ENCODE data around the gene TMCO4.

Gene TMCO4

GRCh38 chr1:19775831-19776230, 23.9 kb downstream of the TMCO4 start:
- DNase-seq (ENCODE audit: low read depth in 2 of 2) = no peak

- no peak for DNase-seq (ENCODE audit: low read depth in 2 of 2)
Observed at GRCh38 chr1:19775317-19775716, 24.4 kb downstream of the TMCO4 start.

- DNase-seq (ENCODE audit: low read depth in 2 of 2) = no peak
Observed at GRCh38 chr1:19774180-19774785, 25.4 kb downstream of the TMCO4 start.

GRCh38 chr1:19773485-19773884, 26.2 kb downstream of the TMCO4 start:
- no peak for DNase-seq (ENCODE audit: low read depth in 2 of 2)

- no peak for DNase-seq (ENCODE audit: low read depth in 2 of 2)
Observed at GRCh38 chr1:19772053-19772452, 27.7 kb downstream of the TMCO4 start.

GRCh38 chr1:19771350-19771749, 28.4 kb downstream of the TMCO4 start:
- no peak for DNase-seq (ENCODE audit: low read depth in 2 of 2)

- DNase-seq (ENCODE audit: low read depth in 2 of 2) = no peak
Observed at GRCh38 chr1:19770436-19771190, 29.1 kb downstream of the TMCO4 start.

GRCh38 chr1:19769211-19769932, 30.3 kb downstream of the TMCO4 start:
- DNase-seq (ENCODE audit: low read depth in 2 of 2) = no peak

- DNase-seq (ENCODE audit: low read depth in 2 of 2) = no peak
Observed at GRCh38 chr1:19768353-19769210, 31.1 kb downstream of the TMCO4 start.

- peak; percentile 84 for DNase-seq (ENCODE audit: low read depth in 2 of 2)
Observed at GRCh38 chr1:19765623-19766022, 34.1 kb downstream of the TMCO4 start.

- peak in 1 of 2 experiments; percentile 14 for DNase-seq (ENCODE audit: low read depth in 2 of 2)
Observed at GRCh38 chr1:19764848-19765247, 34.9 kb downstream of the TMCO4 start.

- no peak for DNase-seq (ENCODE audit: low read depth in 2 of 2)
Observed at GRCh38 chr1:19762175-19762779, 37.4 kb downstream of the TMCO4 start.

GRCh38 chr1:19759740-19760089, 40.0 kb downstream of the TMCO4 start:
- no peak for DNase-seq (ENCODE audit: low read depth in 2 of 2)

- peak in 1 of 2 experiments; percentile 50 for DNase-seq (ENCODE audit: low read depth in 2 of 2)
Observed at GRCh38 chr1:19758227-19758830, 41.4 kb downstream of the TMCO4 start.

- DNase-seq (ENCODE audit: low read depth in 2 of 2) = no peak
Observed at GRCh38 chr1:19757641-19758040, 42.1 kb downstream of the TMCO4 start.

GRCh38 chr1:19756480-19756879, 43.2 kb downstream of the TMCO4 start:
- no peak for DNase-seq (ENCODE audit: low read depth in 2 of 2)

GRCh38 chr1:19754482-19754881, 45.2 kb downstream of the TMCO4 start:
- DNase-seq (ENCODE audit: low read depth in 2 of 2) = no peak

GRCh38 chr1:19752083-19752696, 47.5 kb downstream of the TMCO4 start:
- no peak for DNase-seq (ENCODE audit: low read depth in 2 of 2)

GRCh38 chr1:19750882-19751276, 48.8 kb downstream of the TMCO4 start:
- DNase-seq (ENCODE audit: low read depth in 2 of 2) = no peak

GRCh38 chr1:19750101-19750881, 49.4 kb downstream of the TMCO4 start:
- DNase-seq (ENCODE audit: low read depth in 2 of 2) = no peak

Data from fibroblast of skin of left biceps (primary cell).